Suppressor macrophage (primary cell): ENCODE results near the gene CXXC1.
"Not testable (repeated sequence)": the region's sequence is repeated elsewhere in the genome, so short reads cannot be mapped to it uniquely, and the experiment has no call there.

Experiments used
- DNase-seq, 4 experiments: peaks; one replicate each; pipeline ENCODE4 v3.0.0-alpha.2; 2020 to 2022

The CXXC1 gene

DNA sequence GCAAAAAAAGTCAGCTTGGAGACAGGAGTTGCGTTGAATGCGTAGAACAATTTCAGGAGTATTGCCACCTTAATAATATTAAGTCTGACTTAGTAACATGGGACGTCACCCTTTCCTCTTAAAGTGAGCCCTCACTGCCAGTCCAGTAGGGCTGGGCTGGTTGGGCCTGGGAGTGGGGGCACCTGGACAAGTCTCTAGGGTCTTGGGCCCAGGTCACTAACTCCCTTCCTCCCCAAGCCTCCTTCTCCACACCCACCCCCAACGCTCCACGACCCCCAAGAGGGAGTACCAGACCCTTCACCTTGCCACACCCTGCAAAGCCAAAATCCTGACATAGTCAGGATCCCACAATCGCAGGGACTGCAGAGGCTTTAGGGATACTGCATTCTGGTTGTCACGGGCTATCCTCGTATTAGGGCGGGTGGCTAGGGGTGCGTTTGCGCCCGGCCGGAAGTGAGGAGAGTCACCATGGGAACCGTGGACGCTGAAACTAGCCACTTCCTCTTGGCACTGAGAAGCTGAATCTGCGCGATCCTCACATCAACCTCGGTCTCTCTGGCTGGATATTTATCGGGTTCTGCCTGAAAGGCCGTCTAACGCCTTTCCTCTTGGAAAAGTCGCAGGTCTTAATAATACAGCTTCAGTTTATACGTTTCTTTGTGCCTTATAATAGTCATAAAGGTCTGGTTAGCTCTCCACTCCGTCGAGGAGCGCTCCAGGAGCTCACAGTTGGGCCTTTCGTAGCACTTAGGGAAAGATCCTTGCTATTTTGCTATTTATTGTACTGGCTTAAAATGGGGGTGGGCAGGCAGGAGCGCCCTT is 10.3 kb upstream of the CXXC1 start:
- peak; percentile 91 to 95 (median 94) for DNase-seq

DNA sequence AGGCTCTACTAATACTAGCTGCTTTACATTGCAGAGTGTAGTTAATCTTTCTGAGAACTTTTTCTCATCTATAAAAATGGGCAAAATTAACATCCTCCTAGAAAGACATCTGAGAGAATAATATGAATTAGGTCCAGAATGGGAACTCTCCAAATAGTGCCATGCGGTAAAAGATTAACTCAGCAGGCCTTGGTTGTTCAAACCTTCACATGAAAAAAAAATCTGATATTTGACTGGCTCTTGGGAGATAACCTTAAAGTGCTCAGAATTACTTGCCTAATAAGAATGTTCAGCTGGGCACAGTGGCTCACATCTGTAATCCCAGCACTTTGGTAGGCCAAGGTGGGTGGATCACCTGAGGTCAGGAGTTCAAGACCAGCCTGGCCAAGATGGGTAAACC is 5.5 kb upstream of the CXXC1 start:
- DNase-seq, result no peak

DNA sequence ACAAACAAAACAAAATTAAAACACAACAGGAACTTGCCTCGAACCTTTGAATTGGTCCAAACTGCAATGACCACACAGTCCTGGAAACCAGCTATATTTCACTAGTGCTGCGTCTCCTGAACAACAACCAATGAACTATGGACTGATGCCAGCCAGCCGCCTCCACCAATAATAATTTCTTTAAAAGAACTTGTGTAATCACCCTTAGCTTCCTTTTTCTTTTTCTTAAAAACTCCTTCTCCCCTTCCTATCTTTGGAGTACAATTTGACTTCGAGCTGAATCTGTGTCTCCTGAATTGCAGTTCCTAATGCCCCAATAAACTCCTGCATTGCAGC is 1.6 kb upstream of the CXXC1 start:
- peak; percentile 52 to 64 (median 62) for DNase-seq

DNA sequence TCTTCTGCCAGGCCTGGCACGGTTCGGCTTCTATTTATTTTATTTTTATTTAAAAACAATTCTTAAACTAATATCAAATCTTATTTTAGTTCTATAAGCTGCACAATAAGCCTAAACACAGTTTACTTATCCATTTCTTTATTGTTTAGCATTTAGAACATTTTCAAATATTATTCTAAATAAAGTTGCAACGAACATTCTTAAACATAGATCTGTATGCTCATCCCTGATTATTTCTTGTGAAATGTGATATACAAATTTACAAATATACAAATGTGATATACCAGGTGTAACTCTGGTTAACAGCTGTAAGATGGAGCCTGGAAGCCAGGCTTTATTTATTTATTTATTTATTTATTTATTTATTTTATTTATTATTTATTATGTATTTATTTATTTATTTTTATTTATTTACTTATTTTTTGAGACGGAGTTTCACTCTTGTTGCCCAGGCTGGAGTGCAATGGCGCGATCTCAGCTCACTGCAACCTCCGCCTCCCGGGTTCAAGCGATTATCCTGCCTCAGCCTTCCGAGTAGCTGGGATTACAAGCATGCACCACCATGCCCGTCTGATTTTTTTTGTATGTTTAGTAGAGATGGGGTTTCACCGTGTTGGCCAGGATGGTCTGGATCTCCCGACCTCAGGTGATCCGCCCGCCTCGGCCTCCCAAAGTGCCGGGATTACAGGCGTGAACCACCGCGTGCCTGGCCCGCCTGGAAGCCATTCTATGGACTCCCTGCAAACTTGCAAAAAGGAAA is 1.0 kb upstream of the CXXC1 start:
- DNase-seq, result not testable (repeated sequence)

DNA sequence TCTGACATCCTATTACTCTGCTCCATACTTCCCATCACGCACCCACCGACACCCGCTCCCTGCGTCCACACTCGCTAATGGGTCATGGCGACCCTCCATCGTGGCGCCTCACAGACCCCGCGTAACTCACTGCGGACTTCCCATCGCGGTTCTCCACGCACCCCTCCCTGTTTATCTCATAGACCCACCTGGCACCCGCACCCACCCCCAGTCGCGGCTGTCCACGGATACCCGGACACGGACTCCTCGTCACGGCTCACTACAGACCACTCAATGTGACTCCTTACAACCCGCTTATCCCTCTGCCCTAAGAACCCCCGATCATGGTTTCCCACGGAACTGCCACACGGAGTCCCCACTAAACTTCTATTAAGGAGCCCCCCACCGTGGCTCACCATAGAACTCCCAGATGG is 458 bp downstream of the CXXC1 start:
- DNase-seq, result no peak

DNA sequence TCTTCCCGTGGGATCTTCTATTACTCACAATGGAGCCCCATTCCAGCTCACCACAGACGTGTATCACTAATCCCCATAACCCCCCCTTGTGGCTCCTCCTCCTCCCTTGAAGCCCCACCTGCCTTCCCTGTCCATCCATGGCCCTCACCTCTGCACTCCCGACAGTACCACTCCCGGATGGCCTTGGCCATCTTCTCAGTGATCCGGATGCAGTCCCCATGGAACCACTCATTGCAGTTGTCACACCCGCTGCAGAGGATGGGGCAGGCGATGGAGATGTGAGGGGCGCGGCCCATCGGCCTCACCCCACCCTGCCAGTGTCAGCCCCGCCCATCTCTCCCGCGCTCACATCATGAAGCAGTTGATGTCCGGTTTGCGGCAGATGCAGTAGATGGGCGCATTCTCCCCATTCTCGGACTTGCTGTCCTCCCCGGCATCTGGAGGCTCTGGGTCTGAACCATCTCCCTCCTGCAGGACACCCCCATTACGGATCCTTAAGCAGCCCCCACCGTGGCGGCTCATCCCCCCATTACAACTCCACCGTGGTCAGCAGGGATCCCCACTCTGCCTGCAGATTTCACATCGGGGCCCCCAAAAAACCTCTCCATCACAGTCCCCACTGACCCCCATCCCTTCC is 983 bp downstream of the CXXC1 start:
- no peak for DNase-seq

DNA sequence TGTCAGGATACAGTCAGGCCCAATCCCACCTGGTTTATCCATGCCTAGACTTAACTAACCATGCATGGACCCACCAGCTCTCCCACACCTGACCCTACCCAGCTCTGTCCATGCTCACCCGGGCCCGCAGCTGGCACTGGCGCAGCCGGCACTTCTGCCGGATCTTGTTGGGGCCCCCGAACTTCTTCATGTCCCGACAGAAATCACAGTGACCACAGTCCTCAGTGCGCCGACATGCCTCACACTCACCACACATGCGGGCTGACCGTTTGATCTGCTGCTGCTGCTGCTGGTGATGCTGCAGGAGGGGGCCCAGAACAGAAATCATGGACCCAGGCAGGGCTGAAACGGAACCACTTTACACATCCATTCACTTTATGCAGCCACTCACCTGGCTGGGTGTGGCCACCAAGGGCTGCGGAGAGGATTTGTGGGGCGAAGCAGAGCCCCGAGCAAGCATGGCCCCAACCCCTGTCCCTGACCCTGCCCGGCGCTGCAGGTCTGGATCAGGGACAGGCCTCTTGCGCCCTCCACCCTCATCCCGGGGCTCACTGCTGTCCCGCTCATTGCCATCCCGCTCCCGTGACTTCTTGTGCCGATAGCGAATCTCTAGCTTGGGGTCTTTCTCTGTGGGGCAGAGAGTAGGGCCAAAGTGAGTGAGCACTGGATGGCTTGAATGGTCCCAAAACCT is 1.7 kb downstream of the CXXC1 start:
- DNase-seq, result no peak

DNA sequence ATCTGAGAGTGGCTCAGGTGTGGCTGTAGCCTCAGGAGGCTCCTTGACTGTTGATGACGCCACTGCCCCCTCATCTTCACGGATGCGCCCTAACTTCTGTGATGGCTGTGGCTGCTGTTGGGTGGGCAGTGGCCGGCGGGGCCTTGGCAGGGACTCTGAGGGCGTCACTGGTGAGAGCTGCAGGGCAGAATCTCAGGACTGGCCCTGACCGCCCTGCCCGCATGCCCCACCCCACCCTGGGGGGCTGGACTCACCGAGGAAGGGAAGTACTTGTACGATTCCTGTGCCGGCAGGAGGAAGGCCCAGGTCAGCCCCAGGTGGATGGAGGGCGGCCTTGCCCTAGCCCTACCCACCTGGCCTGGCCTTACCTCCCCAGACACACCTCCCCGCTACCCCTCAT is 2.4 kb downstream of the CXXC1 start:
- DNase-seq, result no peak

DNA sequence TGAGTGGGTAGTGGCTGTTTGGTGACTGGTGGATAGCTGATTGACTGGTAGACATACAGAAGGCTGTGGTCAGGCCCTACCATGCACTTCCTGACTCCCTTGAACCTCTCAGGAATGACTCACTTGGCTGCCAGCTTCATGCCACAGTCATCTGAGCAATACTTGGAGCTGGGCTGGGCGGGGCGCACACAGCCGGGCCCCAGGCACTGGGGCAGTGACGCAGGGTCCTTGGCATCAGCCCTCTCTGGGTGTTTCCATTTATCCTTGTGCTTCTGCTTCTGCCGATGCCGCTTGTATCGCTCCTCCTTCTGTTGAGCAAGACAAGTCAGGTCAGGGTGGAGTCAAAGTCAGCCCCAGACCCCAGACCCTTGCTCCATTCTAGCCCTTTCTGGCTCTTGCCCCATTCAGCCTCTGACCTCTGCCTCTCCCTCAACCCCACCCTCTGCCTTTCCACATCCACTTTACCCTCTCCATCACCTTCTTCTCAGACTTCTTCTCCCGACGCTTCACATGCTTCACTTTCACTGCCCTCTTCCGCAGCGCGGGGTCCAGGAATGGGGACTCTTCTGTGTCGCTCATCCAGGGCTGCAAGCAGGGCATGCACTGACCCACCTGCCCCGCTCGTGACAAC is 3.1 kb downstream of the CXXC1 start:
- DNase-seq, result peak; percentile 52 to 66 (median 62)

DNA sequence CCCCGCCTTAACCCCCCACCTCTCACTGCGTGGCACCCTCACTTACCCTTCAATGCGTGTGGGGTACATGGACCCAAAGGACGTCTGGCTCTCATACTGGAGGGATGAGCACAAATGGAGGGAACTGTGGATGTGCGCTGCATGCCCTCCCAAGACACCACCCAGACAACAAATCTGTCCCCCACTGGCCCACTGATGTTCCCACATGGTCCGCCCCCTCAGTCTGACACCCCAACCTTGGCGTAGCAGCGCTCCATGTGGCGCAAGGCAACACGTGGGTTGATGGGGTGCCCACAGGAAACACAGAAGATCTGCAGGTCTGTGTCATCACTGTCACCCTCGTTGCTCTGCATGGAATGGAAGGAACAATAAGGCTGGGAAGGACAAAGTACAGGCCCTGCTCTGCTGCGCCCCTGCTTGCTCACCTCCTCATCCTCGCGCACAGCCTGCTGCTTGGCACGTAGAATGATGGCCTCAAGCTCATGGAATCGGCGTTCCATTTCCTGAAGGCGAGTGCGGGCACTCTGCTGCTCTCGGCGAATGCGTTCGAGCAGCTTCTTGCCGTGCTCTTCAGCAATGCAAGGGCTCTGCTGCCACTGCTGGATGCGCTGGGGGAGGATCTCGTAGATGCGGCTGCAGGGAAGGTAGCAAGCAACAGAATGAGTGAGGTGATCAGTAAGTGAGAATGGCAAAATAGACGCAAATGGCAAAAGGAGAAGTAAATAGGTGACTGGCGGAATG is 3.9 kb downstream of the CXXC1 start:
- DNase-seq, result no peak

DNA sequence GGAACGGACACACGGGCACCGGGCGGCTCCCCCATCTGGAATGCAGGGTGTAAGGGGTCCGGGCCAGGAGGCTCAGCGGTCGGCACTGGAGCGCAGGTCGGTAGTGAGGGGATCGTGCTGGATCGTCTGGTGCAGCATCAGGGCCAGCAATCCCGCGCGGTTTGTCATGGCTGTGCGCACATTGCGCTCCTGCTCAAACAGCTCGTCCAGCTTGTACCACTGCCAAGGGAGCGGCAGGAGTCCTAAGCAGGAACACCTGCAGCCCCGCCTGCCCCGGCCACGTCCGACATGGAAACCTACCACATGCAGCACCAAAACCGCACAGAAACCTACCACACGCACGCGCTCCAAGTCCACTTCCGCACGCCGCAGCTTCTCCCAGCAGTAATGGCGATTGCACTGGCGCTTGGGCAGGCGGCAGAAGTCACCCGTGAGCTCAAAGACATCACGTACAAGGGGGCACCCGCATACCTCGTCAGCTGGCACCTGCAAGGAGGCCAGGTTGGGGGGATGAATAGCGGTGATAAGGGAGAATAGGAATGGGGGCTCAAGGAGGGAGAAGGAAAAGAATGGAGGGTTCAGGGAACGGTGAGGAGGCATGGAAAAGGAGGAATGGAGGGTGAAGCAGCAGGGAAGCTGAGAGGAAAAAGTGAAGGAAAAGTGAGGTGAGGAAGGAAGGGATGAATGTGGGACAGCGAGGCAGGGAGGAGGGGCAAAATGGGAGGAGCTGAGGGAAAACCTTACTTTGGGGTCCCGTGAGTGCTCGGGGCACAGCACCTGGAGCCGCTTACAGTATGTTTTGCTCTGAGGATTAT is 4.8 kb downstream of the CXXC1 start:
- no peak for DNase-seq

DNA sequence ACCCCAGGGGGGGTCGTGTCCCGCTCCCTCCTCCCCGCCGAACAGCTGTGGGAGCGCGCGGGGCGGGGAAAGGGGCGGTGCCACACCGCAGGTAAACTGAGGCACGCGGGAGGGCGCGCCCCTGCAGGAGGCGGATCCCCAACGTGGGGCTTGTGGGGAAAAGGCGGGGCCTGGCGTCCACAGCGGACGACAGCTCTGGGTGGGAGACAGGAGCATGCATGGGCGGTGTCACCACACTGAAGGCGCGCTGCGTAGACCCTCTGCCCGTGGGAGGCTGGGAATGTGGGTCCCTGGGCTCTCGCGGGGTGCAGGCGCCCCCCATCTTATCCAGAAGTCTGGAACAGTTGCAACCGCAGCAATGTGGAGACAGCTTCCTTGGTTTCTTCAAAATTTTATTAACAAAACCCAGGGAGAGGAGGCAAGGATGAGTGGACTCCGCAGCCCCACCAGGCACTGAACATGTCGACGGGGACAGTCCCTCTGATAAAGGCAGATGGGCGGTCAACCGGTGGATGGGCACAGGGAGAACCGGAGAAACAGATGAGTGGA is 5.4 kb downstream of the CXXC1 start:
- no peak for DNase-seq

DNA sequence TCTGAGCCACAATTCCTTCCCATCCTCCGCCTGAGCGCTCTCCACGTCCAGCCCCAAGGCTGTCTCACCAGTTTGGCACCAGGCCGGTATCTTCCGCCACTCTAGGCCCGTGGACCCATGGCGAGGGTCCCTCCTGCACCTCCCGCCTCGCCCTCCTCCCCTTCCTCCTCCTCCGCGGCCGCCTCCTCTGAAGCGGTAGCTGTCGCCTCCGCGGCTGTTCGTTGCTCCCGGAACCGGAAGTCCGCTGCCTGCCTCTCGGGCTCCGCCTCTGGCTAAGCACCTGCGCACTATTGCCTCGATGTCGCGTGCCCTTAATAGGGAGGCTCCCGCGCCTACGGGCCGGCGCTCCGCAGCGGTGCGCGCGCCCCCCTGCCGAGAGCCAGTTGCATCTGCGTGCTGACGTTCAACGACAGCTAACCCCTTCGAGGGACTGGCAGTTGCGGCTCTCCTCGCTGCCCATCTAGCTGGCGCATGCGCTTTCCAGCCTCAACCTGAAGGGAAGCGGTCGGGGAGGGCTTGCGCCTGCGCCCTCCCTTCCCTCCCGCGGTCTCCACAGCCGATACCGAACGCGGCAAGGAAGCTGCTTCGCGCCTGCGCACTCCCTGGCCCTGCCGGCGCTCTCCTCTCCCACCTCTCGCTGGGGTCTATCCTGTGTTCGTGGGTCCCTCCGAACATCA is 6.1 kb downstream of the CXXC1 start, which contains the start of gene MBD1:
Gene MBD1, minus strand, starts transcription at position 229 of the 677 bp plus-strand sequence. CDS start 1,531 bp downstream, outside the sequence.
- DNase-seq, result peak; percentile 98 to 99 (median 98)

DNA sequence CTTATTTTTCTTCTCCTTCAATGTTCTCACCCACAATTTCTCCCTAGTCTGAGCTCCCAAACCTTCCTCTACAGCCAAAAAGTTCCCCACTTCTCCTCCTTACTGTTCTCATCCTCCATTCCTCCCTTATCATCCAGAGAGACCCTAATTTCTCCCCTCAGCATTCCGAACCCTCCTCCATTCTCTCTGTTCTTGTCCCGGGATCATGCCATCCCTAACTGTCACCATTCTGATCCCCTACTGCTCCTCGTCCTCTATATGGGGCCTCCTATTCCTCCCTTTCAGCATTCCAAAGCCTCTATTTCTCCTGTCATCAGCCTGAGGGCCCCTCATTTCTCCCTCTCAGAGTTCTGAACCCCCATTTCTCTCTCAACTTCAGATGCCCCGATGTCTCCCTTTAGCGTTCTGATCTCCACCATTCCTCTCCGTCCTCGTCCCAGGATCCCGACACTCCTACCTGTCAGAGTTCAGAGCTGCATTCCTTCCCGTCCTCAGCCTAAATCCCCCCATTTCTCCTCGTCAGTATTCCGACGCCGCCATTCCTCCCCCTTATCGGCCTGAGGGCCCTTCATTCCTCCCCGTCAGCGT is 6.7 kb downstream of the CXXC1 start:
- no peak for DNase-seq

DNA sequence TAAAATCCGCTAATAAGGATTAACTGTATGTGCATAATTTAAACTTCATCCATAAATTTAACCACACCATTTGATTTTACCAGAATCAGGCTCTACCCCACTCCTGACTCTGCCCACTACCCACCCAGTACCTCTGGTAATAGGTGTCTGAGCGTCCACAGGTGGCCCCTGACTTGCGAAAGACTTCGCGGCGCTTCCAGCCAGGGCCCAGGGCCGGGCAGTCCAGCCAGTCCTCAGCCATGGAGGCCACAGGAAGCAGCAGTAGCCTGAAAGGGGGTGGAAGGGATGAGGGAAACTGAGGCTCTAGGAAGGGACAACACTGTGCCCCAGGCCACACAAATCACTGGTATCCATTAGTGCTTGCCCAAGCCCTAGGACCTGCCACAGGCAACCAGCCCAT is 7.7 kb downstream of the CXXC1 start:
- no peak for DNase-seq

DNA sequence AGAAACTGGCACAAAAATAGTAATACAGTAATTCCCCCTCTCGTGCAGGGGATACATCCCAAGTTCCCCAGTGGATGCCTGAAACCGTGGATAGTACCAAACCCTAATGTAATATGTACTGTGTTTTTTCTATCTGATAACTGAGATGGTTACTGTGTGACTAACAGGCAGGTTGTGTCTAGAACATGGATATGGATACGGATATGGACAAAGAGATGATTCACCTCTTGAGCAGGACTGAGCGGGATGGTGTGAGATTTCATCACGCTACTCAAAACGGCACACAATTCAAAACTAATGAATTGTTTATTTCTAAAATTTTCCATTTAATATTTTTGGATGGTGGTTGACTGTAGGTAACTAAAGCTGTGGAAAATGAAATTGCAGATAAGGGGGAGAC is 9.6 kb downstream of the CXXC1 start:
- DNase-seq, result no peak

DNA sequence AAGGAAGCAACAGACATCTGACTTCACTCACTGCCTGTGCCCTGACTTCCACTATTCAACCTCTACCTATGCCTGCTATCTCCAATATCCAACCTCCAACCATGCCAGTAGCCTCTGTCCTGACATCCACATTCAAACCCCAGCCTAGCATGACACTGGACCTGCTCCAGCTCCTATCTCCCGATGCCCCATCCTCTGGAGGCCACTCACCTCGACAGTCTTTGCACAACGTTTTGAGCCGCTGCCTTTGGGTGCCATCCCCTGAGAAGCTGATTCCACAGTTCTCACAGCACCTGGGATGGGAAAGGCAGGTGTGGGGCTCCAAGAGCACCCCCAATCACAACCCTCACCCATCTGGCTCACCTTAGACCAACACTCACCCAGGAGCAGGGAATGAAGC is 11.0 kb downstream of the CXXC1 start:
- DNase-seq, result no peak

DNA sequence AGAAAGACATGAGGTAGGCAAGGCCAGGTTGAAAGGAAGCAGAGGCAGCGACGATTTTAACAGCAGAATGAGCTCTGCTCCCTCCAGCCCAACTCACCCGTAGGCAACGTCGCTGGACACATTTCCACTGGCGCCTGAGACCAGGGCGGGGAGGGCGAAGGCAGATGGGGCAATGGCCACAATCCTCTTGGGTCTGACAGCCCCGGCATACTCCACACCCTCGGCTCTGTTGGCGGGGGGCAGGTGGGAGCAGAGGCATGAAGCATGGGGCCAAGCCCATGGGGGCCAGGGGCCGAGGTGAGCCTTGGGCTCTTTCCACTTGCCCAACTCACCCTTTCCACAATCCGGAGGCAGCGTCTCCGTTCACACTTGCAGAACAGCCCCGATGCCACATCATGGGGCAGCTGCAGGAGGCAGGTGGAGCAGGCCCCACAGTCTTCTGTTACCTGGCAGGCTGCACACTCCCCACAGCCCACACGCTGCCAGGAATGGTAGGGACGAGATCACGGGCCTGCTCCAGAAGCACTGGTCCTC is 11.9 kb downstream of the CXXC1 start:
- DNase-seq, result no peak

DNA sequence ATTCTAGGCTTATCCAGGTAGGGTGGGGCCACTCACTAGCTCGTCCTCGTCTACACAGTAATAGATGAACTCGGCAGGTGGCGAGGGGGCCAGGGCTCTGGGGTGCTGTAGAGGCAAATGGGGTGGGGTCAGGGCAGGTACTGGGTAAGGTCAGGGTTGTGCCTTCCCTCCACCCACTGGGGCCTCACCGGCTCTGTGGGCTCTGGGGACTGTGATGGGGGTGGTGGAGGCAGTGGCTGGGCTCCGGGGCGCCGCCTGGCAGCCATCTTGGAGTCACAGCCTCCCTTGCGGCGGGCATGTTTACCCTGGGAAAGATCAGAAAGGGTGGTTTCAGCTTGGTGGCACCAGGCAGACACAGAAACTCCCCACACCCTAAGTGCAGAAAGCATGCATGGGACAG is 12.6 kb downstream of the CXXC1 start:
- no peak for DNase-seq
